ENCODE data around the gene NGB.
A peak's percentile ranks its signal among the peaks of the same experiment; 100 is the strongest.

NGB gene

DNA sequence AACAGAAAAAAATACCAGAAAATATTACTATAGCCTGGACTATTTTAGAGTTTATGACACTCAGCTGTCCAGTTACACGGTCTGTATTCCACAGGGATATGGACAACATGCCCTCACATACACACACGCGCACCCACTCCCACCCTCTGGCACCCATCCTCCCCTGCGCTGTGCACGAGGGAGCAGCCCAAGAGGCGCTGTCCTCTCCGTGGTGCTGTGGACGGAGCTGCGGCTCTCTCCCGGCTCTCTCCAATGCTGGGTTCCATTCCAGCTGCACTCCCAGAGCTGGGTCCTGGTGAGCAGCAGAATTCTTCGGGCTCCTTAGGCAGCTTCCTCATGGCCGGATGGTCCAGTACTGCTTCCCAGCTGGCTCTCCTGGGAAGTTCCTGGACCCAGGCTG is 6.0 kb upstream of the NGB start:
- no peaks in the 10 kb centered on the region; the same call in 1 of the 2 replicates for H3K4me1 ChIP-seq
- H3K36me3 ChIP-seq, result peaks cover 3% of the 10 kb centered on the region; the same call in 1 of the 2 replicates
- TF ChIP-seq, protein P1, sequence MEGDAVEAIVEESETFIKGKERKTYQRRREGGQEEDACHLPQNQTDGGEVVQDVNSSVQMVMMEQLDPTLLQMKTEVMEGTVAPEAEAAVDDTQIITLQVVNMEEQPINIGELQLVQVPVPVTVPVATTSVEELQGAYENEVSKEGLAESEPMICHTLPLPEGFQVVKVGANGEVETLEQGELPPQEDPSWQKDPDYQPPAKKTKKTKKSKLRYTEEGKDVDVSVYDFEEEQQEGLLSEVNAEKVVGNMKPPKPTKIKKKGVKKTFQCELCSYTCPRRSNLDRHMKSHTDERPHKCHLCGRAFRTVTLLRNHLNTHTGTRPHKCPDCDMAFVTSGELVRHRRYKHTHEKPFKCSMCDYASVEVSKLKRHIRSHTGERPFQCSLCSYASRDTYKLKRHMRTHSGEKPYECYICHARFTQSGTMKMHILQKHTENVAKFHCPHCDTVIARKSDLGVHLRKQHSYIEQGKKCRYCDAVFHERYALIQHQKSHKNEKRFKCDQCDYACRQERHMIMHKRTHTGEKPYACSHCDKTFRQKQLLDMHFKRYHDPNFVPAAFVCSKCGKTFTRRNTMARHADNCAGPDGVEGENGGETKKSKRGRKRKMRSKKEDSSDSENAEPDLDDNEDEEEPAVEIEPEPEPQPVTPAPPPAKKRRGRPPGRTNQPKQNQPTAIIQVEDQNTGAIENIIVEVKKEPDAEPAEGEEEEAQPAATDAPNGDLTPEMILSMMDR (IDR thresholded peaks at IDR 0.05; ENCODE audit: low read depth, low read length), result no peak
- no peaks in the 10 kb centered on the region for H3K27me3 ChIP-seq
- H3K9me3 ChIP-seq, result no peaks in the 10 kb centered on the region
- DNase-seq, result no peak
- no peak overlapping the region for H3K4me3 ChIP-seq (ENCODE audit: low read depth, low read length)

DNA sequence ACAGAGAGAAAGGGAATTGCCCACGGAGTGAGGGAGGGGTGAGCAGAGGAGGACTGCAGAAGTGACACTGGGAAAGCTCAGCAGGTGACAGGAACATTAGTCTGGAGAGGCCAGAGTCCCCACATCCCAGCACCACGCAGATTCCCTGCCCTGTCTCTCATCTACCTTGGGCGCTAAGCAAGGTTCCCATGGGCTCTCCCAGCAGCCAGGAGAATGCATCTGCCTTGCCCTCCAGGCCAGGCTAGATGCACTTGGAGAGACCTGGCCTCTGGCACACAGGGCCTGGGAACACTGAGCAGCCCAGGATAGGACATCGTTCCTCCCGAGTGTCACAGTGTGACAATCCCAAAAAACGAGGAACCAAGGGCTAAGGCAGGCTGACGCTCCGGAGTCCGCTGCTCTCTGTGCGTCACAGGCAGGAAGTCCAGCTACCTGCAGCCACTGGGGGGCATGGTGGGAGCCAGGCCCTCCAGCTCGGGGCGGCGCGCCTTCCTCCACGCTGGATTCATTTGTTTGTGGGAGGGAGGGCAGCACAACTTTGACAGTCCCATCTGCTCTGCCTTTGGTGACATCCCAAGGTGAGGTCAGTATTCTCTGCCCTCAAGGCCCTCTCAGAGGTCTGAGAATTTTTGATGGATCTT is 5.4 kb upstream of the NGB start:
- no peak overlapping the region for H3K4me3 ChIP-seq (ENCODE audit: low read depth, low read length)
- TF ChIP-seq, protein P1 (IDR thresholded peaks at IDR 0.05; ENCODE audit: low read depth, low read length), result no peak
- H3K36me3 ChIP-seq, result peaks cover 3% of the 10 kb centered on the region; the same call in 1 of the 2 replicates
- no peaks in the 10 kb centered on the region for H3K9me3 ChIP-seq
- no peaks in the 10 kb centered on the region; the same call in 1 of the 2 replicates for H3K4me1 ChIP-seq
- peaks cover 2% of the 10 kb centered on the region for H3K27me3 ChIP-seq
- DNase-seq, result no peak

DNA sequence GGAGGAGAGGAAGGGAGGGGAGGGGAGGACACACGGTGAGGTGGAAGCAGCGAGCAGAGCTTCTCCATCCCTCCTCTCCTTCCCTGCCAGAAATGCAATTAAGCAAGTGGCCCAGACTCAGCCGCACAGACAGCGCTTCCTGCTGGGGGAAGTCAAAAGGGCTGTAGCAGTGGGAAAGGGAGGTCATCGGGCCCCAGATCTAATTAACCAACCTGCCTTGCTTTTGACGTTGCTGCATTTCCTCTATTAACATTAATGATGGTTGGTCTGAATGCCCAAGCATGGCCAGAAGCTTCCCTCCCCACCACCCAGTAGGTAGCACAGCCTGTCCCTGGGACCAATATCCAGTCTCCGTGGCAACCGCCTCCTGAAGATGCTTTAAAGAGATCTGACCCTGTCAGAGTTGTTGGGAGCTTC is 4.6 kb upstream of the NGB start:
- Histone ChIP-seq H3K27me3 (peaks cover 10% of the 10 kb centered on the region), H3K4me1 (no peaks in the 10 kb centered on the region; the same call in 1 of the 2 replicates), H3K36me3 (peaks cover 3% of the 10 kb centered on the region; the same call in 1 of the 2 replicates), H3K4me3 (ENCODE audit: low read depth, low read length) (no peak overlapping the region), H3K9me3 (no peaks in the 10 kb centered on the region)
- peak; percentile 57 for DNase-seq
- TF ChIP-seq, protein P1 (IDR thresholded peaks at IDR 0.05; ENCODE audit: low read depth, low read length), result peak; percentile 61

DNA sequence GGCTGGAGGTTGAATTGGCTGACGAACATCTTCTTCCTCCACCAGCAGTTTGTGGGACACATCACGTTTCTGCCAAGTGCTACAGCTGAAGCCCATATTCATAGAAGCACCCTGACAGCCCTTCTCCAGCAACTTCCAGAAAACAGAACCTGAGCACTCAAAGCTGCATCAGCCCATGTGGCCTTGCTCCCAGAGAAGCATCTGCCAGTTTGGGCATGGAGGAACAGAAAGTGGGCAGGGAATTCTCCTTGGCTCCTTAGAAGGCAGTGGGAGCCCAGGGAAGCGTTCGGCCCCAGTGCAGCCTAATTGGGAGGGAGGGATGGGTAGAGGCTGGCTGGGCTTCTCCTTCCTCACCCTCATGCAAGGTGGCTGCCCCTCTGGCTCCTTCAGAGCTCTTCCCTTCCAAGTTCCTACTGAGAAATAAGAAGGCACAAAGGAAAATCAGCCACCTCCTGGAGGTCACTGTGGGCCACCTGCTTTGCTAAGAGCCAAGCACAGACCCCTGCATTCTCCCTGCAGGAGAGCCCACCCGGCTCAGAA is 4.1 kb upstream of the NGB start:
- DNase-seq, result no peak
- H3K36me3 ChIP-seq, result peaks cover 3% of the 10 kb centered on the region; the same call in 1 of the 2 replicates

DNA sequence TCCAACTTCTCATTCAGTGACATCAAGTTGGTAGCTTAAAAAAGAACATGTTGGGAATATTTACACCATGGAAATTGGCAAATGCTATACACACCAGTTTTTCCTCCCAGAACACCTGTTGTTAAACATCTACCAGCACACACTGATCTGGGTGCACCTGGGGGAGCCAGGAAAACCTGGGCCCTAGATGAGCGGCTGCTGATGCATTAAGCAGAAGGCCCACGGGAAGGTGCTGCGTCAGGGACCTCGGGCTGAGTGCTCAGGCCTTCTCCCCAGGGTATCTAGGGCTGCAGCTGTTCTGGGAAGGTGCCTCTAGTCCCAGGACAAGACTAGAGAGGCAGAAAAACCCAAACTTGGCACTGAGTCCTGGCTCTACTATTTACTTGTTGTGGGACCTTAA is 2.8 kb upstream of the NGB start:
- Histone ChIP-seq H3K4me1 (no peaks in the 10 kb centered on the region; the same call in 1 of the 2 replicates), H3K27me3 (peaks cover 26% of the 10 kb centered on the region), H3K9me3 (no peaks in the 10 kb centered on the region), H3K4me3 (ENCODE audit: low read depth, low read length) (no peak overlapping the region), H3K36me3 (peaks cover under 1% of the 10 kb centered on the region; the same call in 1 of the 2 replicates)
- TF ChIP-seq, protein P1 (IDR thresholded peaks at IDR 0.05; ENCODE audit: low read depth, low read length), result no peak
- DNase-seq, result no peak

More for the DNA sequence above, 4.1 kb upstream of the NGB start:
- no peaks in the 10 kb centered on the region; the same call in 1 of the 2 replicates for H3K4me1 ChIP-seq
- peaks cover 15% of the 10 kb centered on the region for H3K27me3 ChIP-seq
- TF ChIP-seq, protein P1 (IDR thresholded peaks at IDR 0.05; ENCODE audit: low read depth, low read length), result no peak
- no peak overlapping the region for H3K4me3 ChIP-seq (ENCODE audit: low read depth, low read length)
- no peaks in the 10 kb centered on the region for H3K9me3 ChIP-seq

DNA sequence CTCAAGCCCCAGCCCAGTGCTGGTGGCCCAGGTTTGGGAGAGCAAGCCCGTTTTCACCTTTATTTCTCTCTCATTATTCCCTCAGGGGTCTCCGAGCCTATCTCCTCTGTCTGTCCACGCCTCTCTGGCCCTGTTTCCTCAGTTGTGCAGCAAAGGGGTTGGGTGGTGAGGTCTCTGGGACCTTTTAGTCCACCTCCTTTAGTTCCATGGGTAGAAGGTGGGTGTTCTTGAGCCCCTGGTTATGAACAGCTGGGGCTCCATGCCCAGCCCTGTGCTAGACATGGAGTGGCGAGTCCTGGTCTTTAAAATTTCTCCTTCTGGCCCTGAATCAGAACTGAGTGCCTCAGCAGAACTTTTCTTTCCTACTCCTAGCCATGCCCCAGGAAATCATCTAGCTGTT is 1.3 kb upstream of the NGB start:
- H3K27me3 ChIP-seq, result peaks cover 33% of the 10 kb centered on the region
- H3K9me3 ChIP-seq, result no peaks in the 10 kb centered on the region; the same call in 1 of the 2 replicates

More for the DNA sequence above, 1.3 kb upstream of the NGB start:
- TF ChIP-seq, protein P1 (IDR thresholded peaks at IDR 0.05; ENCODE audit: low read depth, low read length), result no peak
- DNase-seq, result no peak
- Histone ChIP-seq H3K36me3 (no peaks in the 10 kb centered on the region), H3K4me1 (no peaks in the 10 kb centered on the region; the same call in 1 of the 2 replicates), H3K4me3 (ENCODE audit: low read depth, low read length) (no peak overlapping the region)

Measured in BE2C (cell line).